Measurements from ENCODE around the gene HCAR2. TPM values are rescaled to one million over a fixed set of nuclear protein-coding genes. Genes with fewer than 3 reads are reported as not detected.
"Not testable (repeated sequence)": the region's sequence is repeated elsewhere in the genome, so short reads cannot be mapped to it uniquely, and the experiment has no call there.

The HCAR2 gene
- total and polyA plus RNA-seq, 2 donors (not counting 1 experiment from before 2014, with no cell fraction given), result 0.82 TPM; not detected in 1

GRCh38 chr12:122722387-122722786 is 19.2 kb upstream of the HCAR2 start:
- H3K79me2 ChIP-seq (ENCODE audit: control insufficient read depth, insufficient read depth, low read length), result no peaks in the 10 kb centered on the region
- CTCF ChIA-PET, result no interaction called here
- H3K9ac ChIP-seq (ENCODE audit: low read length), result no peak overlapping the region
- Mint-ChIP-seq H3K4me3 (no peak overlapping the region), H3K27ac (peak overlapping the region; percentile 26), H3K4me1 (peaks cover 34% of the 10 kb centered on the region), H3K9me3 (ENCODE audit: insufficient read depth) (no peaks in the 10 kb centered on the region), H3K27me3 (peaks cover 11% of the 10 kb centered on the region)
- H3K9me3 ChIP-seq (ENCODE audit: control extremely low read depth in 1 of 3, control insufficient read depth in 2 of 3, insufficient read depth in 1 of 3, low read length in 2 of 3), result peaks cover 0 to 3% (median 0%) of the 10 kb centered on the region in 3 donors
- H3K36me3 ChIP-seq (replicated peaks in 1 of 2; ENCODE audit: control extremely low read depth in 1 of 2, control insufficient read depth in 1 of 2, extremely low read depth in 1 of 2, insufficient read depth in 2 of 2, low read length in 1 of 2), result no peaks in the 10 kb centered on the region
- TF ChIP-seq CTCF (IDR thresholded peaks at IDR 0.05), result no peak
- no peaks in the 10 kb centered on the region for H3K27me3 ChIP-seq (replicated peaks in 1 of 4; ENCODE audit: control extremely low read depth in 1 of 4, control insufficient read depth in 3 of 4, insufficient read depth in 4 of 4, low read length in 3 of 4)
- DNase-seq, result no peak
- intact Hi-C loops (cut with micrococcal nuclease), result no loop called here
- no peak for ATAC-seq (ENCODE audit: low read depth)
- POLR2A ChIA-PET, result no interaction called here
- H3K4me1 ChIP-seq (ENCODE audit: control insufficient read depth in 2 of 2, insufficient read depth in 2 of 2, low read length in 2 of 2), result peaks cover 15 to 26% of the 10 kb centered on the region in 2 donors
- no peak overlapping the region for H3K4me3 ChIP-seq (ENCODE audit: control extremely low read depth in 1 of 5, extremely low read depth in 1 of 5, insufficient read depth in 1 of 5, low read depth in 2 of 5, low read length in 4 of 5)
- H3K27ac ChIP-seq (ENCODE audit: low read length in 2 of 2), result no peak overlapping the region
- H3K4me2 ChIP-seq (replicated peaks; ENCODE audit: low read depth, low read length, poor library complexity, severe bottlenecking), result no peak overlapping the region
- H2AFZ ChIP-seq (ENCODE audit: insufficient read depth, low read depth, low read length, poor library complexity, severe bottlenecking), result no peak overlapping the region
- no peaks in the 10 kb centered on the region for H4K20me1 ChIP-seq (ENCODE audit: control insufficient read depth, insufficient read depth, low read length, poor library complexity, severe bottlenecking)
- no CpG with 5 or more reads among the region's 1 CpG for WGBS (ENCODE audit: insufficient coverage)

- Histone ChIP-seq H2AFZ (ENCODE audit: insufficient read depth, low read depth, low read length, poor library complexity, severe bottlenecking) (no peak overlapping the region), H3K9me3 (ENCODE audit: control extremely low read depth in 1 of 3, control insufficient read depth in 2 of 3, insufficient read depth in 1 of 3, low read length in 2 of 3) (peaks cover 0 to 3% (median 0%) of the 10 kb centered on the region in 3 donors), H3K36me3 (replicated peaks in 1 of 2; ENCODE audit: control extremely low read depth in 1 of 2, control insufficient read depth in 1 of 2, extremely low read depth in 1 of 2, insufficient read depth in 2 of 2, low read length in 1 of 2) (no peaks in the 10 kb centered on the region), H3K79me2 (ENCODE audit: control insufficient read depth, insufficient read depth, low read length) (no peaks in the 10 kb centered on the region), H3K4me1 (ENCODE audit: control insufficient read depth in 2 of 2, insufficient read depth in 2 of 2, low read length in 2 of 2) (peaks cover 11 to 21% of the 10 kb centered on the region in 2 donors), H3K9ac (ENCODE audit: low read length) (no peak overlapping the region), H3K4me3 (ENCODE audit: control extremely low read depth in 1 of 5, extremely low read depth in 1 of 5, insufficient read depth in 1 of 5, low read depth in 2 of 5, low read length in 4 of 5) (no peak overlapping the region), H3K27me3 (replicated peaks in 1 of 4; ENCODE audit: control extremely low read depth in 1 of 4, control insufficient read depth in 3 of 4, insufficient read depth in 4 of 4, low read length in 3 of 4) (no peaks in the 10 kb centered on the region), H3K4me2 (replicated peaks; ENCODE audit: low read depth, low read length, poor library complexity, severe bottlenecking) (no peak overlapping the region), H3K27ac (ENCODE audit: low read length in 2 of 2) (no peak overlapping the region), H4K20me1 (ENCODE audit: control insufficient read depth, insufficient read depth, low read length, poor library complexity, severe bottlenecking) (no peaks in the 10 kb centered on the region)
- TF ChIP-seq CTCF (IDR thresholded peaks at IDR 0.05) (no peak), EZH2 (IDR thresholded peaks at IDR 0.05; ENCODE audit: borderline replicate concordance, insufficient read depth, low read depth, low read length, poor library complexity, severe bottlenecking) (no peak)
- DNase-seq (no peak), ATAC-seq (ENCODE audit: low read depth) (no peak)
- Mint-ChIP-seq H3K4me3 (peak overlapping the region; percentile 37), H3K4me1 (peaks cover 34% of the 10 kb centered on the region), H3K27ac (no peak overlapping the region), H3K27me3 (peaks cover 11% of the 10 kb centered on the region), H3K9me3 (ENCODE audit: insufficient read depth) (no peaks in the 10 kb centered on the region)
- intact Hi-C loops (cut with micrococcal nuclease), result no loop called here
- 69% methylated on average over 6 of the region's 11 CpGs for WGBS (ENCODE audit: insufficient coverage)
- POLR2A ChIA-PET, result no interaction called here
- CTCF ChIA-PET, result no interaction called here
Observed at GRCh38 chr12:122721057-122721545, 17.9 kb upstream of the HCAR2 start.

- ATAC-seq (ENCODE audit: low read depth), result peak; percentile 21
- H3K27ac ChIP-seq (ENCODE audit: low read length in 2 of 2); H3K27me3 ChIP-seq (replicated peaks in 1 of 4; ENCODE audit: control extremely low read depth in 1 of 4, control insufficient read depth in 3 of 4, insufficient read depth in 4 of 4, low read length in 3 of 4); H3K4me3 Mint-ChIP-seq; H3K9me3 ChIP-seq (ENCODE audit: control extremely low read depth in 1 of 3, control insufficient read depth in 2 of 3, insufficient read depth in 1 of 3, low read length in 2 of 3); H3K4me1 ChIP-seq (ENCODE audit: control insufficient read depth in 2 of 2, insufficient read depth in 2 of 2, low read length in 2 of 2); intact Hi-C loops (cut with micrococcal nuclease); H4K20me1 ChIP-seq (ENCODE audit: control insufficient read depth, insufficient read depth, low read length, poor library complexity, severe bottlenecking); H3K27ac Mint-ChIP-seq; H3K9me3 Mint-ChIP-seq (ENCODE audit: insufficient read depth); H3K79me2 ChIP-seq (ENCODE audit: control insufficient read depth, insufficient read depth, low read length); DNase-seq; H3K4me2 ChIP-seq (replicated peaks; ENCODE audit: low read depth, low read length, poor library complexity, severe bottlenecking); H3K4me3 ChIP-seq (ENCODE audit: control extremely low read depth in 1 of 5, extremely low read depth in 1 of 5, insufficient read depth in 1 of 5, low read depth in 2 of 5, low read length in 4 of 5); H2AFZ ChIP-seq (ENCODE audit: insufficient read depth, low read depth, low read length, poor library complexity, severe bottlenecking); CTCF ChIA-PET; POLR2A ChIA-PET; H3K9ac ChIP-seq (ENCODE audit: low read length); H3K36me3 ChIP-seq (replicated peaks in 1 of 2; ENCODE audit: control extremely low read depth in 1 of 2, control insufficient read depth in 1 of 2, extremely low read depth in 1 of 2, insufficient read depth in 2 of 2, low read length in 1 of 2): not testable (repeated sequence)
- Mint-ChIP-seq H3K27me3 (peaks cover 11% of the 10 kb centered on the region), H3K4me1 (peaks cover 13% of the 10 kb centered on the region)
- WGBS (ENCODE audit: insufficient coverage), result 85% methylated on average over 7 of the region's 10 CpGs
Observed at GRCh38 chr12:122716658-122717057, 13.5 kb upstream of the HCAR2 start, which contains the start of gene HCAR3. Gene HCAR3 (minus strand): TSS chr12:122716811. CDS start chr12:122716737, 74 bp downstream.
